NCI-H2196 treated with DMSO at 0.1 percent for 48 hours (cell line): Measurements from ENCODE around the gene PEX19.

ENCODE experiments used
- DNase-seq: peaks from one replicate; lab custom pipeline; 2025; ENCODE audit not compliant: unreplicated experiment; lab: John Stamatoyannopoulos, UW

Gene PEX19

DNA sequence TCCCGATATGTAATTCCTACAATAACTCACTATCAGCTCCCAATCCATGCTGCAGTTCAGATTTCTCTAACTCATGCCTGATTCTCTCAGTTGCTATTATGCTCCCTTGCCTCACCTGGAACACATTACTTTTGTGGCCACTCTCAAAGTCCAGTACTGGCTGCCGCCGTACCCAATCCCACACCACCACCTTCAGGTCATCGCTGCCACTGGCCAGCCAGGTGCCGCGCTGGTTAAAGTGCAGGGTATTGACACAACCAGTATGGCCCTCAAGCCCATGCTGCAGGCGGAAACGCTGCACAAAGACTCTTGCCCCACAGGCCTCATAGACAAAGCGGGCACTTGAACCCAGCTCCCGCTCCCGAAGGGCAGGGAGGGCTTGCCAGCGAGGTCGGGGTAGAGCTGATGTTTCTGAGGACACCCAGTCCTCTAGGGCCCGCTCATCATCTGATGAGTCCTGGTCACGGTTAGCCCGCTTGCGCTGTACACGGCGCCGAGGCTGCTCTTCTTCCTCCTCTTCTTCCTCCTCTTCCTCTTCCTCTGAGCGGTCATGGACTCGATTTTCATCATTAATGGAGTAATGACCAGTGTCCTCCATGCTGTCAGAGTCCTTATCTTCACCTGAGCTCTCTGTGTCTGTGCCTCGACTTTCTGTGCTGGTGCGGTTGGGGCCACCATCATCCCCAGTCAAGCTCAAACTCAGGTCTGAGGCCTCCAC lies 45.2 kb downstream of the PEX19 start:
- no peak for DNase-seq

- no peak for DNase-seq
These were observed 46.5 kb downstream of the PEX19 start for GRCh38 chr1:160238408-160238807.

DNA sequence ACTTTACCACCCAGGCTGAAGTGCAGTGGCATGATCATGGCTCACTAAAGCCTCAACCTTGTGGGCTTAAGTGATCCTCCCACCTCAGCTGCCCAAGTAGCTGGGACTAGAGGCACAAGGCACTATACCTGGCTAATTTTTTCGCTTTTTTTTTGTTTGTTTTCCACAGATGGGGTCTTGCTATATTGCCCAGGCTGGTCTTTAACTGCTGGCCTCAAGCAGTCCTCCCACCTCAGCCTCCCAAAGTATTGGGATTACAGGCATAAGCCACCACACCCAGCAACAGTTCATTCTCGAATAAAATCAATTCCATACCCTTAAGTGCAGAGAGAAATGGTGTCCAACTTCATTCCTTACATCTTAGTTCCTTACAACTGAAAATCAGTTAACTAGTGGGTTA lies 47.4 kb downstream of the PEX19 start:
- no peak for DNase-seq

GRCh38 chr1:160236806-160237205 lies 48.1 kb downstream of the PEX19 start:
- no peak for DNase-seq

DNA sequence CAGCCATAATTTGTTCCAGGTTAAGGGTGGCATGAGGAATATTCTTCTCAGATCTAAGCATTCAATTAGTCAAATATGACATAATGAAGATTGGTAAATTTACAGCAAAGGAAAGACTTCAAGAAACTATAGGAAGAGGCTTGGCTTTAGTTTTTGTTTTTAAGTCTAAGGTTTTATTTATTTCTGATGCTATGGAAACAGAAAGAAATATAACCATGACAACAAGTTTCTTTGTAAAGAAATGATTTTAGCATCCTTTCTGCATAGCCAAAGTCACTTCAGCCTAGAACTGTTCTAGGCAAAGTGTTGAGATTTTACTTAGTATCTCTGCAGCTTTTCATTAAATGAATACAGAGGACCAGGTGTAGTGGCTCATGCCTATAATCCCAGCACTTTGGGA lies 52.0 kb downstream of the PEX19 start:
- no peak for DNase-seq

GRCh38 chr1:160228431-160228830 lies 56.5 kb downstream of the PEX19 start:
- DNase-seq, result no peak

- DNase-seq, result no peak
These were observed 57.4 kb downstream of the PEX19 start for GRCh38 chr1:160227561-160227960.

GRCh38 chr1:160227034-160227433 lies 57.9 kb downstream of the PEX19 start:
- no peak for DNase-seq
